ENCODE measurements around the gene MTIF3. TPM values are rescaled to one million over a fixed set of nuclear protein-coding genes. Genes with fewer than 3 reads are reported as not detected.

MTIF3 gene
- total RNA-seq, 1 experiment from 2014 or later, result 31.6 TPM

DNA sequence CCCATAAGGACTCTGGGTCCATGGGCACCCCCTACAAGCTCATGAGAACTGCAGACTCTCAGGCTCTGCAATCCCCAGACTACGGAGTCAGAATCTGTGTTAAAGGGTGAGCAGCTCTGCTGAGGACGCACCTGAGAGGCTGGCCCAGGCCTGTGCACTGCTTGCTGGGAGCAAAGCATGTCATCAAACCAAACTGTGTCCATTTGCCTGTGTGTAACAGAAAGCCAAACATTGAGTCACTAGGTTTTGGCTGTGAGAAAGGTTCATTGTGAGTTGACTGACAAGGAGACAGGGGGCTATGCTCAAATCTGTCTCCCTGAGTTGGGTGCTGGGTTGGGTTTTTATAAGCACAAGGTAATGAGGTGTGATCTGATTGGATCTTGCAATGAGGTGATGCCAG lies 22.1 kb upstream of the MTIF3 start:
- no peak overlapping the region for H2BK5ac ChIP-seq (ENCODE audit: insufficient read length, low read length)
- no peaks in the 10 kb centered on the region for H3K27me3 ChIP-seq (ENCODE audit: insufficient read depth, low read length)
- H4K5ac ChIP-seq (ENCODE audit: insufficient read length, low read depth, low read length), result no peak overlapping the region
- H3K79me2 ChIP-seq (ENCODE audit: insufficient read depth, low read length), result no peaks in the 10 kb centered on the region
- no peak overlapping the region for H3K4me2 ChIP-seq (ENCODE audit: insufficient read depth, insufficient read length, low read length)
- H3K56ac ChIP-seq (ENCODE audit: insufficient read length, low read depth, low read length), result no peak overlapping the region
- H3K9me3 ChIP-seq (ENCODE audit: control insufficient read depth, low read depth, low read length), result no peaks in the 10 kb centered on the region
- H3K18ac ChIP-seq (ENCODE audit: insufficient read length, low read depth, low read length), result no peak overlapping the region
- H4K91ac ChIP-seq (ENCODE audit: insufficient read length, low read depth, low read length), result no peak overlapping the region
- Mint-ChIP-seq H3K4me3 (no peak overlapping the region), H3K27me3 (ENCODE audit: low read depth) (peaks cover 2% of the 10 kb centered on the region), H3K36me3 (ENCODE audit: insufficient read depth in 1 of 3, low read depth in 3 of 3) (no peaks in the 10 kb centered on the region), H3K9me3 (peaks cover 0 to 3% of the 10 kb centered on the region in 2 experiments; a peak in 1 of 5 replicates), H3K27ac (no peak overlapping the region), H3K4me1 (peaks cover 3 to 4% of the 10 kb centered on the region in 2 experiments; a peak in 2 of 4 replicates)
- WGBS (ENCODE audit: extremely low coverage, insufficient read length, low lambda C conversion rate), result no CpG with 5 or more reads among the region's 2 CpGs
- no peaks in the 10 kb centered on the region for H4K20me1 ChIP-seq (ENCODE audit: control insufficient read depth, insufficient read depth, insufficient read length)
- no peak overlapping the region for H3T11ph ChIP-seq (ENCODE audit: low read length)
- TF ChIP-seq, protein P1, sequence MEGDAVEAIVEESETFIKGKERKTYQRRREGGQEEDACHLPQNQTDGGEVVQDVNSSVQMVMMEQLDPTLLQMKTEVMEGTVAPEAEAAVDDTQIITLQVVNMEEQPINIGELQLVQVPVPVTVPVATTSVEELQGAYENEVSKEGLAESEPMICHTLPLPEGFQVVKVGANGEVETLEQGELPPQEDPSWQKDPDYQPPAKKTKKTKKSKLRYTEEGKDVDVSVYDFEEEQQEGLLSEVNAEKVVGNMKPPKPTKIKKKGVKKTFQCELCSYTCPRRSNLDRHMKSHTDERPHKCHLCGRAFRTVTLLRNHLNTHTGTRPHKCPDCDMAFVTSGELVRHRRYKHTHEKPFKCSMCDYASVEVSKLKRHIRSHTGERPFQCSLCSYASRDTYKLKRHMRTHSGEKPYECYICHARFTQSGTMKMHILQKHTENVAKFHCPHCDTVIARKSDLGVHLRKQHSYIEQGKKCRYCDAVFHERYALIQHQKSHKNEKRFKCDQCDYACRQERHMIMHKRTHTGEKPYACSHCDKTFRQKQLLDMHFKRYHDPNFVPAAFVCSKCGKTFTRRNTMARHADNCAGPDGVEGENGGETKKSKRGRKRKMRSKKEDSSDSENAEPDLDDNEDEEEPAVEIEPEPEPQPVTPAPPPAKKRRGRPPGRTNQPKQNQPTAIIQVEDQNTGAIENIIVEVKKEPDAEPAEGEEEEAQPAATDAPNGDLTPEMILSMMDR (conservative IDR thresholded peaks at IDR 0.05), result no peak
- no peaks in the 10 kb centered on the region for H3K79me1 ChIP-seq (ENCODE audit: insufficient read depth, low read depth, low read length, poor library complexity, severe bottlenecking)
- no peak overlapping the region for H3K23ac ChIP-seq (ENCODE audit: insufficient read length, low read depth, low read length)
- H2BK120ac ChIP-seq (ENCODE audit: low read depth, low read length, poor library complexity, severe bottlenecking), result no peak overlapping the region
- DNase-seq, result no peak
- no peak overlapping the region for H2AFZ ChIP-seq (ENCODE audit: low read length)
- H4K8ac ChIP-seq (replicated peaks; ENCODE audit: insufficient read length, low read depth, low read length), result no peak overlapping the region
- no peak overlapping the region for H3K27ac ChIP-seq (ENCODE audit: insufficient read length, low read depth, low read length)
- no peak overlapping the region for H2BK20ac ChIP-seq (ENCODE audit: low read depth, low read length, poor library complexity, severe bottlenecking)
- no peak overlapping the region for H2BK15ac ChIP-seq (ENCODE audit: low read depth, low read length)
- H2BK12ac ChIP-seq (ENCODE audit: insufficient read length, low read depth, low read length), result no peak overlapping the region
- H3K14ac ChIP-seq (ENCODE audit: insufficient read depth, low read length), result no peak overlapping the region
- H2AK5ac ChIP-seq (ENCODE audit: insufficient read length, low read length), result no peak overlapping the region
- no peak overlapping the region for H3K4ac ChIP-seq (ENCODE audit: low read depth, low read length)
- no peaks in the 10 kb centered on the region for H3K23me2 ChIP-seq (ENCODE audit: insufficient read length, low read depth, low read length, poor library complexity, severe bottlenecking)
- H3K4me1 ChIP-seq (ENCODE audit: insufficient read depth, low read length), result no peaks in the 10 kb centered on the region
- no peak overlapping the region for H3K9ac ChIP-seq (ENCODE audit: extremely low read depth, insufficient read length, low read length)

Data from H9 (cell line).